OCI-LY3 (cell line): ENCODE measurements around the gene LSMEM2.

ENCODE experiments used
- H2AFZ ChIP-seq: fragments of 200-600, 300-600 bp; shearing (Covaris generic); 2 replicates; pipeline ENCODE4 v1.6.0; 2014; ENCODE audit warnings: antibody characterized with exemption, low read depth, low read length
- H3K27ac ChIP-seq: fragments of 200-600, 300-600 bp; sonication (generic); 2 replicates; pipeline ENCODE4 v1.5.1; 2014; ENCODE audit warnings: mild to moderate bottlenecking, low read length, moderate library complexity, mixed read lengths
- H3K27me3 ChIP-seq: fragments of 200-600, 300-600 bp; sonication (generic); 2 replicates; pipeline ENCODE4 v1.6.1; 2014; ENCODE audit warnings: low read depth, low read length, mixed read lengths
- H3K36me3 ChIP-seq: fragments of 200-600, 300-600 bp; sonication (generic); replicated peaks from 2 replicates; pipeline ENCODE3; 2014; ENCODE audit warnings: low read depth, low read length, mixed read lengths
- H3K4me1 ChIP-seq: fragments of 300-600, 200-600 bp; sonication (generic); 2 replicates; pipeline ENCODE4 v1.6.1; 2014; ENCODE audit warnings: low read length, mixed read lengths
- H3K4me2 ChIP-seq: fragments of 200-600, 300-600 bp; sonication (generic); 2 replicates; pipeline ENCODE4 v1.6.1; 2014; ENCODE audit warnings: low read length, mixed read lengths
- H3K4me3 ChIP-seq: fragments of 300-600, 200-600 bp; sonication (generic); 2 replicates; pipeline ENCODE4 v1.5.1; 2014; ENCODE audit warnings: antibody characterized with exemption, mild to moderate bottlenecking, low read length, moderate library complexity
- H3K79me2 ChIP-seq: fragments of 300-600, 200-600 bp; shearing (Covaris generic); 2 replicates; pipeline ENCODE4 v1.6.1; 2014; ENCODE audit warnings: mild to moderate bottlenecking, low read length, mixed read lengths
- H3K9ac ChIP-seq: fragments of 300-600, 200-600 bp; shearing (Covaris generic); 2 replicates; pipeline ENCODE4 v1.6.0; 2014; ENCODE audit warnings: mild to moderate bottlenecking, low read length, moderate library complexity
- H3K9me3 ChIP-seq: fragments of 200-600, 300-600 bp; shearing (Covaris generic); 2 replicates; pipeline ENCODE4 v1.6.1; 2014; ENCODE audit warnings: low read length, mixed read lengths; ENCODE audit not compliant: insufficient read depth
- H4K20me1 ChIP-seq: fragments of 200-600, 300-600 bp; sonication (generic); 2 replicates; pipeline ENCODE4 v1.6.1; 2016; ENCODE audit warnings: low read length, mixed read lengths; ENCODE audit not compliant: insufficient read depth
- CTCF ChIP-seq: fragments of 200-600, 300-600 bp; sonication (generic); IDR thresholded peaks from 2 replicates; pipeline ENCODE4 v1.5.1; 2014; ENCODE audit warnings: antibody characterized with exemption, low read length, low read depth
- EZH2phosphoT487 ChIP-seq: fragments of 200-600 bp; shearing (Covaris generic); IDR thresholded peaks from 2 replicates; pipeline ENCODE4 v1.6.1; 2018; ENCODE audit warnings: antibody characterized with exemption, mixed run types, low read depth

The LSMEM2 gene

GRCh38 chr3:50250514-50250913 is 28.4 kb upstream of the LSMEM2 start:
- H3K36me3 ChIP-seq: peaks cover 52% of the 10 kb centered on the region

GRCh38 chr3:50251220-50251619 is 27.7 kb upstream of the LSMEM2 start:
- no peak for TF ChIP-seq CTCF
- no peak overlapping the region for H3K4me2 ChIP-seq
- H2AFZ ChIP-seq: no peak overlapping the region
- H4K20me1 ChIP-seq: peaks cover 74% of the 10 kb centered on the region
- H3K79me2 ChIP-seq: peaks cover 51% of the 10 kb centered on the region
- no peak overlapping the region for H3K4me3 ChIP-seq
- H3K27me3 ChIP-seq: no peaks in the 10 kb centered on the region
- H3K27ac ChIP-seq: no peak overlapping the region
- no peaks in the 10 kb centered on the region for H3K9me3 ChIP-seq
- peaks cover 55% of the 10 kb centered on the region for H3K36me3 ChIP-seq
- no peak overlapping the region for H3K9ac ChIP-seq
- H3K4me1 ChIP-seq: peaks cover 9% of the 10 kb centered on the region

More at GRCh38 chr3:50250514-50250913, 28.4 kb upstream of the LSMEM2 start:
- H3K79me2 ChIP-seq: peaks cover 57% of the 10 kb centered on the region
- no peak overlapping the region for H2AFZ ChIP-seq
- no peak overlapping the region for H3K9ac ChIP-seq
- H3K27me3 ChIP-seq: no peaks in the 10 kb centered on the region
- no peak overlapping the region for H3K4me3 ChIP-seq
- no peak overlapping the region for H3K27ac ChIP-seq
- H3K9me3 ChIP-seq: no peaks in the 10 kb centered on the region
- H3K4me2 ChIP-seq: no peak overlapping the region
- peaks cover 15% of the 10 kb centered on the region for H3K4me1 ChIP-seq
- H4K20me1 ChIP-seq: peaks cover 74% of the 10 kb centered on the region
- TF ChIP-seq EZH2phosphoT487 (no peak), CTCF (no peak)

GRCh38 chr3:50254577-50255250 is 24.2 kb upstream of the LSMEM2 start:
- H3K36me3 ChIP-seq: peaks cover 71% of the 10 kb centered on the region
- H3K4me3 ChIP-seq: no peak overlapping the region
- H3K27me3 ChIP-seq: no peaks in the 10 kb centered on the region
- no peak overlapping the region for H3K27ac ChIP-seq
- TF ChIP-seq EZH2phosphoT487 (no peak), CTCF (no peak)
- H3K79me2 ChIP-seq: peaks cover 17% of the 10 kb centered on the region
- 0 out of 2 replicates have a peak, but pooled peaks cover 6% of the 10 kb centered on the region for H3K9me3 ChIP-seq
- no peak overlapping the region for H3K4me2 ChIP-seq
- peaks cover 2% of the 10 kb centered on the region; the same call in 1 of the 2 replicates for H3K4me1 ChIP-seq
- no peak overlapping the region for H2AFZ ChIP-seq
- peaks cover 40% of the 10 kb centered on the region for H4K20me1 ChIP-seq
- no peak overlapping the region for H3K9ac ChIP-seq

- no peak overlapping the region for H3K27ac ChIP-seq
- 0 out of 2 replicates have a peak, but pooled peaks cover 6% of the 10 kb centered on the region for H3K9me3 ChIP-seq
- H2AFZ ChIP-seq: no peak overlapping the region
- no peak for TF ChIP-seq CTCF
- TF ChIP-seq EZH2phosphoT487: no peak
- peaks cover 71% of the 10 kb centered on the region for H3K36me3 ChIP-seq
- H3K4me3 ChIP-seq: no peak overlapping the region
- H3K79me2 ChIP-seq: peaks cover 12% of the 10 kb centered on the region
- H3K9ac ChIP-seq: no peak overlapping the region
- no peak overlapping the region for H3K4me2 ChIP-seq
- no peaks in the 10 kb centered on the region for H3K27me3 ChIP-seq
- H4K20me1 ChIP-seq: peaks cover 35% of the 10 kb centered on the region
- H3K4me1 ChIP-seq: peaks cover 3% of the 10 kb centered on the region; the same call in 1 of the 2 replicates
Observed at GRCh38 chr3:50255251-50255615, 23.7 kb upstream of the LSMEM2 start.
